HG03565 (cell line): ENCODE measurements around the gene PRKN.
A peak's percentile ranks its signal among the peaks of the same experiment; 100 is the strongest.

ENCODE experiments used
- ATAC-seq: cut with Tn5 transposase; IDR thresholded peaks from one replicate; pipeline ENCODE4 v1.9.1; 2021; ENCODE audit warnings: mild to moderate bottlenecking, moderate library complexity; ENCODE audit not compliant: unreplicated experiment

PRKN gene

GRCh38 chr6:162727322-162728182 lies at the start of gene PRKN, which contains the start of gene PACRG:
TSS of gene PRKN (minus strand) at chr6:162727766.
TSS of gene PACRG (plus strand) at chr6:162727974.
- ATAC-seq: peak; percentile 95

- ATAC-seq: no peak
Observed at GRCh38 chr6:162777091-162777490, 49.5 kb upstream of the PRKN start.

- ATAC-seq: no peak
Observed at GRCh38 chr6:162773996-162774395, 46.4 kb upstream of the PRKN start.

GRCh38 chr6:162772466-162772865 lies 44.9 kb upstream of the PRKN start:
- no peak for ATAC-seq

GRCh38 chr6:162770955-162771354 lies 43.4 kb upstream of the PRKN start:
- ATAC-seq: no peak

- no peak for ATAC-seq
Observed at GRCh38 chr6:162770136-162770535, 42.6 kb upstream of the PRKN start.

- ATAC-seq: no peak
Observed at GRCh38 chr6:162753775-162754174, 26.2 kb upstream of the PRKN start.

GRCh38 chr6:162751211-162751859 lies 23.8 kb upstream of the PRKN start:
- no peak for ATAC-seq

- no peak for ATAC-seq
Observed at GRCh38 chr6:162750776-162751175, 23.2 kb upstream of the PRKN start.

- no peak for ATAC-seq
Observed at GRCh38 chr6:162736961-162737360, 9.4 kb upstream of the PRKN start.

- ATAC-seq: no peak
Observed at GRCh38 chr6:162733489-162733888, 5.9 kb upstream of the PRKN start.

GRCh38 chr6:162730502-162730901 lies 2.9 kb upstream of the PRKN start:
- ATAC-seq: no peak

GRCh38 chr6:162728706-162729105 lies 1.1 kb upstream of the PRKN start:
- no peak for ATAC-seq

GRCh38 chr6:162728197-162728596 lies 631 bp upstream of the PRKN start:
- no peak for ATAC-seq

GRCh38 chr6:162726947-162727321 lies 632 bp downstream of the PRKN start:
- peak; percentile 1 for ATAC-seq

GRCh38 chr6:162722633-162723032 lies 4.9 kb downstream of the PRKN start:
- ATAC-seq: no peak

GRCh38 chr6:162722226-162722625 lies 5.3 kb downstream of the PRKN start:
- ATAC-seq: no peak

- no peak for ATAC-seq
Observed at GRCh38 chr6:162721404-162721687, 6.2 kb downstream of the PRKN start.

- ATAC-seq: no peak
Observed at GRCh38 chr6:162719528-162719927, 8.0 kb downstream of the PRKN start.

- no peak for ATAC-seq
Observed at GRCh38 chr6:162715601-162716000, 12.0 kb downstream of the PRKN start.

GRCh38 chr6:162713974-162714780 lies 13.4 kb downstream of the PRKN start:
- ATAC-seq: no peak

- ATAC-seq: no peak
Observed at GRCh38 chr6:162712694-162713093, 14.9 kb downstream of the PRKN start.
